Measurements from ENCODE around the gene ARHGAP1. TPM values are rescaled to one million over a fixed set of nuclear protein-coding genes. Genes with fewer than 3 reads are reported as not detected.
A peak's percentile ranks its signal among the peaks of the same experiment; 100 is the strongest.

The ARHGAP1 gene
- total RNA-seq, result 88.7 TPM

DNA sequence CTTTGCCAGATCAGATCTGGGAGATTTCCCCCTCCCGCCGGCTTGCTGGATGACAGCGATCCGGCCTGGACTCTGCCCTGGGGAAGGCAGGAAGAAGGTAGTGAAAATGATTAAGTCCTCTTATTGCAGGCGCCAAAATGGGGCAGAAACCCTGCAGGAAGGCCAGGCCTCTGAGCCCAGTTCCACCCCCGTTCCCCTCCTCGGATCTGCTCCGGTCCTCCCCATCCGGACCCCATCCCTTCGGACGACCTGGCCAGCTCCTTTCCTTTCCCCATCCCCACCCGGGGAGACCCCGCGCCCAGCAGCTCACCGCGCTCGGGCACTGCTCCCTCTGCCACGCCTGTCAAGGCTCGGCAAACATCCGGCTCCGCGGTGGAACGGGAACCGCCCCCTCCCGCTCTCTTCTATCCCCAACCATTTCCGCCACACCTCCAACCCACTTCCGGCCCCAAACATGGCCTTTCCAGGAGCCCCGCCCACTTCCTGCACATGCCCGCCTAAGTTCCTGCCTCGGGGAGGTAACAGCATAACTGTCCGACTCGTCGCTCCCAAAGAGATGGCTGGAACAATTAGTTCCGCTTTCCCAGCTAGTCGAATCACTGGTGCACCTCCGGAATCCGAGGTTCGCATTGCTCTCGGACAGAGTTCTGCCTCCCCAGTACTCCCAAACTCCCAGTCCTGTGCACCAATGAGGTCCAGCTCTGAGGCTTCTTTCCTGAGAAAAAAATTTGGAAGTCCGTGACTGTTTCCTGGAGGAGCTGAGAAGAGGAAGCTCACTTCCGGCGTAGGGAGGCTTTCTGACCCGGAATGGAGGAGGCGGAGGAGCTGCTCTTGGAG lies at the start of gene ARHGAP1, which contains the start of gene ZNF408:
ARHGAP1 (minus strand) TSS at position 379 of the 837 bp plus-strand sequence. CDS start 4,512 bp downstream, outside the sequence.
ZNF408 (plus strand) TSS at position 791 of the 837 bp plus-strand sequence; CDS start at position 808, 17 bp downstream.
- peak; percentile 97 for ATAC-seq

DNA sequence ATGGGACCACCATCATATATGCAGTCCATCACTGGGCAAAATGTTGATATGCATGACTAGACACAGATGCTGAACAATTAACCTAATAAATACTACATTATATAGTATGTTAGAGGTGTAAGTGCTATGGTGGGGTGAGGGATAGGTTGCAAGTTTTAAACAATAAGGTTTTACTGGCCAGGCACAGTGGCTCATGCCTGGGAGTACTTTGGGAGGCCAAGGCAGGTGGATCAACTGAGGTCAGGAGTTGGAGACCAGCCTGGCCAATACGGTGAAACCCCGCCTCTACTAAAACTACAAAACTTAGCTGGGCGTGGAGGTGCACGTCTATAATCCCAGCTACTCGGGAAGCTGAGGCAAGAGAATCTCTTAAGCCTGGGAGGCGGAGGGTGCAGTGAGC lies 46.7 kb upstream of the ARHGAP1 start:
- ATAC-seq, result no peak

DNA sequence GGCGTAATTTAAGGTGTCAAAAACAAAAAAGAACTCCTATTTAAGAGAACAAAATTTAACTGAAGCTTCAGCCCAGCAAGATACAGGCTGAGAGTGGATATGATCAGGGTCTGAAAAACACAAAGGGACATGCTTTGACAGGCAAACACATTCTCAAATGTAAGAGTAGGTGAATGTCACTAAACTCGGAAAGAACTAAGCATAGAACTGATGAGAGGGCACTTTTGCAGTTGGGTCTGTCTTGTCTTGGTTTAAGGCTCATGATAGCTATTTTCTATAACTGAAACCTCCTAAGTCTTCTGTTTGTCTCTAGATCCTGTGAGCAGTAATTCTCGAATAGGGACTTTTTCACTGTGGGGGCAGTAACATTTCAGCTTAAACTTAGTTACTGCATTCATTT lies 45.6 kb upstream of the ARHGAP1 start:
- no peak for ATAC-seq

- ATAC-seq, result no peak
Observed at GRCh38 chr11:46745328-46745727, 44.9 kb upstream of the ARHGAP1 start.

DNA sequence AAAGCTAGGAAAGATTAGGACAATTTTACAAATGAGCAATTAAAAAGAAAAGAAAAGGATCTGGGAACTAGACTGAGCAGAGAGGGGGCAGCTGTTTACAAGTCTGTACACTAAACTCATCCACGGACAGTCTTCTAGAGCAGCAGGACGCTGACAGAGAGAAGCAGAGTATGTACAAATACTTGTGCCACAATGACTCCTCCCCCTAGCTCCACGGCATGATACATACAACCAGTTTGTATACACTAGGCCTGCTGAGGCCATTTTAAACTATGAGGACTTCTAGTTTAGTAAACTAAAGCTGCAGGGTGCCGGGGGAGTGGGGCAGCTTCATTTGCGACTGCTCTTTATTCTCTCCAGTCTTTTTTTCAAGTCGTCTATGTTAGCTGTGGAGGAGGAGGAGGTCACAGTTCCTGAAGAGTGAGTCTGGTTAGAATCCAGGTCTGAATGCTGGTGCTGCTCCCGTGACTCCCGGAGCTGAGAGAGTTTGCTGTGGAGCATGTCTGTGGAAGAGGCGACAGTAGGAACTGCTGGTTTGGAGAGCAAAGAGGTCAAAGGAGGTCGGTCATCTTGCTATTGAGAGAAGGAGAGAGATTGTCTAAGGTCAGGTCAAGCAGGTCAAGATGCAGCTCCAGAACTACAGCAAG lies 43.4 kb upstream of the ARHGAP1 start:
- no peak for ATAC-seq

DNA sequence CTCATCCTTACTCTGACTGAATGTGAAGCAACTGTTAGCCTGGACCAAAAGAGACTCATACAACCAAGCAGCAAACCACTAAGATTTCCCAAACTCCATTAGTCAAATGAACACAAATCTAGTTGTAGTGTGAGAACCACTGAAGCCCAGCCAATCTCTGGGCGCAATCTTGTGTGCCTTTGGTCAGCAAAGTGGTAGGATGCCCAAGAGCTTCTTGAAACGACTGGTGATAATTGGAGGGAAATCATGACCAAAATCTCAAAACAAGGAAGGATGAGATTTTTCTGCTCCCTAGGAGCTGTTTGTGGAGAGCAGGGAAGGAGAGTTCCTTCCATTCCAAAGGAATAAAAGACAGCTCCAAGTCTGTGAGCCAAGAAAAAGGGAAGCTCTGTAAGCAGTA lies 42.6 kb upstream of the ARHGAP1 start:
- no peak for ATAC-seq

GRCh38 chr11:46741600-46742484 lies 41.4 kb upstream of the ARHGAP1 start:
- ATAC-seq, result no peak

DNA sequence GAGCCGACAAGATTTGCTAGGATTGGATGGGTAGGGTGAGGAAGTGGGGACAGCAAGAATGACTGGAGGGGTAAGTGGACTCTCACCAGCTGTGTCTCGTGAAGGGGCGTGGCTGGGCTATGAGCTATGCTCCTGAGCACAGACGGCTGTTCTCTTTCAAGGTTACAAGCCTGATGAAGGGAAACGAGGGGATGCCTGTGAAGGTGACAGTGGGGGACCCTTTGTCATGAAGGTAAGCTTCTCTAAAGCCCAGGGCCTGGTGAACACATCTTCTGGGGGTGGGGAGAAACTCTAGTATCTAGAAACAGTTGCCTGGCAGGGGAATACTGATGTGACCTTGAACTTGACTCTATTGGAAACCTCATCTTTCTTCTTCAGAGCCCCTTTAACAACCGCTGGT lies 38.5 kb upstream of the ARHGAP1 start:
- ATAC-seq, result no peak

- ATAC-seq, result no peak
Observed at GRCh38 chr11:46737699-46738098, 37.3 kb upstream of the ARHGAP1 start.

DNA sequence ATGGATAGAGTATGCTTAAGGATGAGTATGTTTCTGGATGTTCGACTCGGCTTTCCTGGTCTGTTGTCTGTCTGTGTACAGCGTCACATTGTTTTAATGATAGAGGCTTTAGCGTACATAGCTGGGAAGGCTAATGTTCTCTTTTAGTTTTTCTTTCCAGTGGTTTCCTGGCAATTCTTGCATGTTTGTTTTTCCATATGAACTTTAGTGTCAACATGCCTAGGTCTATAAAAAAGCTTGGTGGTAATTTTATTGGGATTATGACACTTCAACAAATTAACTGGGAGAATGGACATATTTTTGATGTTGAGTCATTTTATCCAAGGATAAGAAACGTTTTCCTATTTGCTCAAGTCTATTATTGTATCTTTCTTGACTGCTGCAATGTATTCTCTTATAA lies 36.2 kb upstream of the ARHGAP1 start:
- no peak for ATAC-seq

DNA sequence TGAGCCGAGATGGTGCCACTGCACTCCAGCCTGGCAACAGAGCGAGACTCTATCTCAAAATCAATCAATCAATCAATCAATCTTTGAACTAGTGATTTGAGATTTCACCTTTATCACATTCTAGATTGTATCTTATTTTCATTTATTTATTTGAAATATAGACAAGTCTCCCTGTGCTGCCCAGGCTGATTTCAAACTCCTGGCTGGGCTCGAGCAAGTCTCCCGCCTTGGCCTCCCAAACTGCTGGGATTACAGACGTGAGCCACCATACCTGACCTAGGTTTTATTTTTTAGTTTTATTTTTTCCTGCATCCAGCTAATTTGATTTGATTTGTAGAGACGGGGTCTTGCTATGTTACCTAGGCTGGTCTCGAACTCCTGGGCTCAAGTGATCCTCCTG lies 35.7 kb upstream of the ARHGAP1 start:
- ATAC-seq, result no peak

DNA sequence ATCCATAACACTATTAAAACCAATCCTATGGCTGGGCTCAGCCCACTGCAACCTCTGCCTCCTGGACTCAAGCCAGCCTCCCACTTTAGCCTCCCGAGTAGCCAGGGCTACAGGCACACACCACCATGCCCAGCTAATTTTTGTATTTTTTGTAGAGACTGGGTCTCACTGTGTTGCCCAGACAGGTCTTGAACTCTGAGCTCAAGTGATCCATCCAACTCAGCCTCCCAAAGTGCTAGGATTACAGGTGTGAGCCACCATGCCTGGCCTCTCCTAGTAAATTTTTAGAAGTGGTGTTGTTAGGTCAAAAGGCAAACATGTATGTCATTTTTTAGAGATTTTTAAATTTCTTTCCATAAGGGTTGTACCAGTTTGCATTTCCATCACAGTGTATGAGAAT lies 32.8 kb upstream of the ARHGAP1 start:
- ATAC-seq, result no peak

GRCh38 chr11:46731545-46731944 lies 31.1 kb upstream of the ARHGAP1 start:
- ATAC-seq, result no peak

GRCh38 chr11:46729110-46730027 lies 28.9 kb upstream of the ARHGAP1 start:
- peak; percentile 67 for ATAC-seq

GRCh38 chr11:46728659-46729040 lies 28.2 kb upstream of the ARHGAP1 start:
- no peak for ATAC-seq

GRCh38 chr11:46727952-46728658 lies 27.7 kb upstream of the ARHGAP1 start:
- no peak for ATAC-seq

GRCh38 chr11:46726206-46726862 lies 25.9 kb upstream of the ARHGAP1 start:
- no peak for ATAC-seq

- no peak for ATAC-seq
Observed at GRCh38 chr11:46725338-46726205, 25.2 kb upstream of the ARHGAP1 start.

DNA sequence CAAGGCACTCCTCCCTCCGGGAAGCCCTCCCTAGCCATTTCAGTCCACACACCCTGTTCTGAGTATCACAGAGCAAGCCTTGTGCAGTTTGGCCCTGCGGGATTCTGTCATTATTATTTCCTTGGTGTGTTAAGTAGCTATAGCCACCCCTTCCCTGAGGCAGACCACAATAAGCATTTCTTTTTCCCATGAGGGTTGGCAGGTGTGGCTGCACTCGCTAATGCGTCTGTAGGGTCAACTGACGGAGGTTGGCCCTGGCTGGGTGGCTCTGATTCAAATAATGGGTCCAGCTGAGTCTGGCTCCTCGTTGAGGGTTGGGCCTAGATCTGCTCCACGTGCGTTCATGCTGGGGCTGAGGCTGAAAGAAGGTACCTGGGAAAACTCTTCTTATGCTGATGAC lies 23.7 kb upstream of the ARHGAP1 start:
- ATAC-seq, result no peak

DNA sequence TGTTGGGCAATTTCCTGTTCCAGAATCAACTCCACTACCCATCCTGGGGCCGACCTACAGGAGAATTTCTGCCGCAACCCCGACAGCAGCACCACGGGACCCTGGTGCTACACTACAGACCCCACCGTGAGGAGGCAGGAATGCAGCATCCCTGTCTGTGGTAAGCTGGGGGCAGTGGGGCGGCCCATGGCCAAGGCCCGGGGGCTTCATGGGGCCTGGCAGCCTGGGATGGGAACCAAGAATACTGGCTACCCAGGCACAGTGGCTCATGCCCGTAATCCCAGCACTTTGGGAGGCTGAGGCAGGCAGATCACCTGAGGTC lies 22.9 kb upstream of the ARHGAP1 start:
- ATAC-seq, result no peak
